WERI-Rb-1 (cell line): ENCODE data around the gene TCF19.

Source experiments
- DNase-seq: peaks from one replicate; pipeline ENCODE4 v3.0.0-alpha.2; 2020
- H3K27ac ChIP-seq: fragments of 250-450 bp; sonication (Bioruptor Pico); 2 replicates; pipeline ENCODE4 v1.5.1; 2020; ENCODE audit warnings: mild to moderate bottlenecking, moderate library complexity
- H3K27me3 ChIP-seq: fragments of 250-450 bp; sonication (Bioruptor Pico); 2 replicates; pipeline ENCODE4 v1.5.1; 2021; ENCODE audit warnings: mild to moderate bottlenecking, low read depth, moderate library complexity; ENCODE audit not compliant: insufficient read depth, severe bottlenecking
- H3K36me3 ChIP-seq: fragments of 250-450 bp; sonication (Bioruptor Pico); 2 replicates; pipeline ENCODE4 v1.5.1; 2020; ENCODE audit warnings: mild to moderate bottlenecking, moderate library complexity
- H3K4me3 ChIP-seq: 2 replicates; pipeline ENCODE4 v1.5.1; 2011; ENCODE audit warnings: low read depth, mild to moderate bottlenecking, control low read depth, low read length
- H3K9me3 ChIP-seq: fragments of 250-450 bp; sonication (Bioruptor Pico); 2 replicates; pipeline ENCODE4 v1.5.1; 2021; ENCODE audit warnings: mild to moderate bottlenecking, moderate library complexity; ENCODE audit not compliant: severe bottlenecking
- CTCF ChIP-seq: IDR thresholded peaks from 2 replicates; pipeline ENCODE4 v1.5.1; 2011; ENCODE audit warnings: low read depth, mild to moderate bottlenecking, control low read depth, inconsistent platforms, low read length

TCF19 gene

GRCh38 chr6:31158140-31158862 is at the start of gene TCF19:
Gene TCF19 (plus strand): TSS chr6:31158589. CDS start chr6:31159470, 881 bp downstream.
- no peaks in the 10 kb centered on the region for H3K27me3 ChIP-seq
- H3K36me3 ChIP-seq, result peaks cover 76% of the 10 kb centered on the region
- TF ChIP-seq CTCF, result no peak
- DNase-seq, result peak; percentile 100
- H3K27ac ChIP-seq, result peak within 1 kb of the TSS; percentile 84
- no peaks in the 10 kb centered on the region for H3K9me3 ChIP-seq
- peak within 1 kb of the TSS; percentile 65 for H3K4me3 ChIP-seq

GRCh38 chr6:31110825-31111582 is 47.4 kb upstream of the TCF19 start:
- Histone ChIP-seq H3K36me3 (no peaks in the 10 kb centered on the region), H3K9me3 (no peaks in the 10 kb centered on the region), H3K27me3 (peaks cover 5% of the 10 kb centered on the region), H3K4me3 (no peak overlapping the region), H3K27ac (no peak overlapping the region)
- 0 out of 2 replicates have a peak, but pooled peaks have one; percentile 29 for TF ChIP-seq CTCF
- DNase-seq, result peak; percentile 74

GRCh38 chr6:31111712-31112111 is 46.7 kb upstream of the TCF19 start:
- DNase-seq, result no peak
- Histone ChIP-seq H3K27ac (no peak overlapping the region), H3K9me3 (no peaks in the 10 kb centered on the region), H3K4me3 (no peak overlapping the region), H3K36me3 (no peaks in the 10 kb centered on the region), H3K27me3 (peaks cover 5% of the 10 kb centered on the region)
- TF ChIP-seq CTCF, result no peak

GRCh38 chr6:31112478-31112877 is 45.9 kb upstream of the TCF19 start, which contains the start of gene C6orf15:
Gene C6orf15 (minus strand): TSS chr6:31112575. CDS start chr6:31112555, 20 bp downstream.
- no peak for TF ChIP-seq CTCF
- no peak for DNase-seq
- Histone ChIP-seq H3K4me3 (no peak within 1 kb of the TSS), H3K27ac (no peak within 1 kb of the TSS), H3K9me3 (no peaks in the 10 kb centered on the region), H3K27me3 (peaks cover 5% of the 10 kb centered on the region), H3K36me3 (no peaks in the 10 kb centered on the region)

GRCh38 chr6:31113861-31114540 is 44.4 kb upstream of the TCF19 start:
- DNase-seq, result no peak
- Histone ChIP-seq H3K4me3 (no peak overlapping the region), H3K9me3 (no peaks in the 10 kb centered on the region), H3K36me3 (no peaks in the 10 kb centered on the region), H3K27me3 (peaks cover 5% of the 10 kb centered on the region), H3K27ac (no peak overlapping the region)
- TF ChIP-seq CTCF, result no peak
